Left ventricle myocardium inferior (tissue), 1 donor: Measurements from ENCODE around the gene TOM1L2. TPM values are rescaled to one million over a fixed set of nuclear protein-coding genes. Genes with fewer than 3 reads are reported as not detected.

Experiments used
- DNase-seq: peaks from one replicate; pipeline ENCODE4 v3.0.0-alpha.2; 2020
- H3K27ac ChIP-seq: fragments of 200-600 bp; replicated peaks from 2 replicates; pipeline ENCODE4 v1.8.0; 2021
- H3K27me3 ChIP-seq: fragments of 200-600 bp; 2 replicates; pipeline ENCODE4 v1.8.0; 2021; ENCODE audit warnings: low read depth
- H3K36me3 ChIP-seq: fragments of 200-600 bp; 2 replicates; pipeline ENCODE4 v1.8.0; 2021
- H3K4me1 ChIP-seq: fragments of 200-600 bp; 2 replicates; pipeline ENCODE4 v1.8.0; 2021
- H3K4me3 ChIP-seq: fragments of 200-600 bp; 2 replicates; pipeline ENCODE4 v1.8.0; 2021; ENCODE audit warnings: mild to moderate bottlenecking, moderate library complexity
- H3K9me3 ChIP-seq: fragments of 200-600 bp; replicated peaks from 2 replicates; pipeline ENCODE4 v1.8.0; 2021
- intact Hi-C: fragments of 100-400 bp; cut with micrococcal nuclease; formaldehyde crosslinking; loops from one replicate; pipeline ENCODE4 v1.11.0; 2022
- total RNA-seq: library from RNA; stranded (reverse); fragmentation: NEBNext Ultra II Directional; extraction: Animal tissue kit (Norgen Biotek cat#: 25700); gene quantifications from one replicate; pipeline ENCODE4 v1.2.1, GENCODE V29; 2021
- TF ChIP-seq, protein P1 (sequence below): fragments of 200-600 bp; IDR thresholded peaks from 2 replicates; pipeline ENCODE4 v1.8.0; 2021; ENCODE audit warnings: antibody characterized with exemption, mild to moderate bottlenecking, borderline replicate concordance
- donor health status: DM: no; HTN: yes; CAD: no; lungs with severe emphysema.

TOM1L2 gene
- total RNA-seq, 1 donor from 2014 or later = 284 TPM

DNA sequence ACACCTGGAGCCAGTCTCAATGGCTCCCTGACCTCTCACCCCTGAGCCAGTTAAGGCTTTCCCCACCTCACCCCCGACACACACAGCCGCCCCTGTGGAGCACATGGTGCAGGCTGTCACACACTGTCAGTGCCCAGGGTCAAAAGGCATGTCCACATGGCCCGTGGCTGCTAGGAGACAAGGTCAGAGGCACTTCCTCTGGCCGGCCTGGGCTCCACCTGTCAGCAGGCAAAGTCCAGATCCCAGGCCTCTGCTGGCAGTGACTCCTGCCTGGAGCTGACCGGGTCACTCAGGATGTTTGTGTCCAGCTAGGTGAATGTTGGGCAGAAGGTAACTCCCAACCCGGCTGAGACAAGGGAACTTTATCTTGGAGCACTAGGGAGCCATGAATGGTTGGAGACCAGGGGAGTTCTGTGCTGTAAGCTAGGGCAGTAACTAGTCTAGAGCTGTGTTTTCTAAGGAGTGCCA lies 141.4 kb downstream of the TOM1L2 start:
- Histone ChIP-seq H3K4me1 (peaks cover 56% of the 10 kb centered on the region), H3K27ac (peak overlapping the region; percentile 52), H3K36me3 (no peaks in the 10 kb centered on the region), H3K4me3 (no peak overlapping the region), H3K9me3 (no peaks in the 10 kb centered on the region), H3K27me3 (no peaks in the 10 kb centered on the region)
- TF ChIP-seq, protein P1, sequence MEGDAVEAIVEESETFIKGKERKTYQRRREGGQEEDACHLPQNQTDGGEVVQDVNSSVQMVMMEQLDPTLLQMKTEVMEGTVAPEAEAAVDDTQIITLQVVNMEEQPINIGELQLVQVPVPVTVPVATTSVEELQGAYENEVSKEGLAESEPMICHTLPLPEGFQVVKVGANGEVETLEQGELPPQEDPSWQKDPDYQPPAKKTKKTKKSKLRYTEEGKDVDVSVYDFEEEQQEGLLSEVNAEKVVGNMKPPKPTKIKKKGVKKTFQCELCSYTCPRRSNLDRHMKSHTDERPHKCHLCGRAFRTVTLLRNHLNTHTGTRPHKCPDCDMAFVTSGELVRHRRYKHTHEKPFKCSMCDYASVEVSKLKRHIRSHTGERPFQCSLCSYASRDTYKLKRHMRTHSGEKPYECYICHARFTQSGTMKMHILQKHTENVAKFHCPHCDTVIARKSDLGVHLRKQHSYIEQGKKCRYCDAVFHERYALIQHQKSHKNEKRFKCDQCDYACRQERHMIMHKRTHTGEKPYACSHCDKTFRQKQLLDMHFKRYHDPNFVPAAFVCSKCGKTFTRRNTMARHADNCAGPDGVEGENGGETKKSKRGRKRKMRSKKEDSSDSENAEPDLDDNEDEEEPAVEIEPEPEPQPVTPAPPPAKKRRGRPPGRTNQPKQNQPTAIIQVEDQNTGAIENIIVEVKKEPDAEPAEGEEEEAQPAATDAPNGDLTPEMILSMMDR = no peak
- intact Hi-C loops = no loop called here
- DNase-seq = no peak

DNA sequence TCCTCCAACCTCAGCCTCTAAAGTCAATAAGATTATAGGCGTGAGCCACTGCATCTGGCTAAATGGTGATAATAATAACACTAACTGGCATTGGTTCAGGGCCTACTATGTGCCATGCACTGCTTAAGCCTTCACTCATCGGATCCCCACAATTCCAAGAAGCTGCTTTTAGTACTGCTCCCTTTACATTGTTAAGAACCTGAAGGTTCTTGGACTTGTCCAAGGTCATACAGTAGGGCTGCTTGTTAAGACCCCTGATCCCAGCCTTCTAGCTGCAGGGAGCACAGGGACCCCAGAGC lies 142.0 kb downstream of the TOM1L2 start:
- intact Hi-C loops = no loop called here
- Histone ChIP-seq H3K4me1 (peaks cover 56% of the 10 kb centered on the region), H3K27me3 (no peaks in the 10 kb centered on the region), H3K4me3 (no peak overlapping the region), H3K36me3 (no peaks in the 10 kb centered on the region), H3K9me3 (no peaks in the 10 kb centered on the region), H3K27ac (no peak overlapping the region)
- DNase-seq = no peak
- TF ChIP-seq, protein P1 = no peak

DNA sequence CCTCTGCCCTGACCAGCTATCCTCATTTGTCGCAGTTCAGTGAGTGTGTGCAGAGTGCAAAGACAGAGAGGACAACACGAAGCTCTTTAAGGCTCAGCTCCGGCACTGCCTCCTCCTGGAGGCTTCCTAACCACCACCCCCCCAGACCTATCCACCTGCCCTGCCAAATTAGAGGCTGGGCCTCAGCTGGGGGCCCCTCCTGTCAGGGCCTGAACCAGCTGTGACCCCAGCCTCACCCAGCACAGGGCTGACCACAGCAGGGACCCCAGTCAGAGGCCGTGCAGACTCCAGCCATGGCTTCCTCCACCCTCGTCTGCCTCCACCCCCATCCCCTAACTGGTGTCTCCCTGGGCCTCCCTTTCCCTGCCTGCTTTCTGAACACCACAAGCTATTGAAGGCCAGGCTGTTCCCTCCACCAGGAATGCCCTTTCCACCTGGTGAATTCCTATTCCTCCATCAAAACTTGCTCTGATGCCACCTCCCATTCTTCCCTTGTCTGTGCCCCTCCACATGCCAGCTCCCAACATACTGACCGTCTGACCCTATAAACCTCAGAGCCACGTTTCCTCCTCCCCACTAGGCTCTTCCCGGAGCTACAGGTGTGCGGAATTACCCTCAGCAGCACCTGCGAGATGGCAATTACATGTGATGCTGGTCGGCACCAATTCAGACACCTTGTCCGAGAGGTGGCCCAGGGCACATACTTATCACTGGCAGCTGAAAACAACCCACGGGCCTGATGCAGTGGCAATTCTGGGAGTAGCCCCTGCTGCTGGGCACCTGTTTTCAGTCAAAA lies 144.2 kb downstream of the TOM1L2 start:
- DNase-seq = no peak
- intact Hi-C loops = no loop called here
- Histone ChIP-seq H3K4me3 (no peak overlapping the region), H3K4me1 (peaks cover 60% of the 10 kb centered on the region), H3K27ac (no peak overlapping the region), H3K9me3 (no peaks in the 10 kb centered on the region), H3K36me3 (no peaks in the 10 kb centered on the region), H3K27me3 (no peaks in the 10 kb centered on the region)
- TF ChIP-seq, protein P1 = no peak

DNA sequence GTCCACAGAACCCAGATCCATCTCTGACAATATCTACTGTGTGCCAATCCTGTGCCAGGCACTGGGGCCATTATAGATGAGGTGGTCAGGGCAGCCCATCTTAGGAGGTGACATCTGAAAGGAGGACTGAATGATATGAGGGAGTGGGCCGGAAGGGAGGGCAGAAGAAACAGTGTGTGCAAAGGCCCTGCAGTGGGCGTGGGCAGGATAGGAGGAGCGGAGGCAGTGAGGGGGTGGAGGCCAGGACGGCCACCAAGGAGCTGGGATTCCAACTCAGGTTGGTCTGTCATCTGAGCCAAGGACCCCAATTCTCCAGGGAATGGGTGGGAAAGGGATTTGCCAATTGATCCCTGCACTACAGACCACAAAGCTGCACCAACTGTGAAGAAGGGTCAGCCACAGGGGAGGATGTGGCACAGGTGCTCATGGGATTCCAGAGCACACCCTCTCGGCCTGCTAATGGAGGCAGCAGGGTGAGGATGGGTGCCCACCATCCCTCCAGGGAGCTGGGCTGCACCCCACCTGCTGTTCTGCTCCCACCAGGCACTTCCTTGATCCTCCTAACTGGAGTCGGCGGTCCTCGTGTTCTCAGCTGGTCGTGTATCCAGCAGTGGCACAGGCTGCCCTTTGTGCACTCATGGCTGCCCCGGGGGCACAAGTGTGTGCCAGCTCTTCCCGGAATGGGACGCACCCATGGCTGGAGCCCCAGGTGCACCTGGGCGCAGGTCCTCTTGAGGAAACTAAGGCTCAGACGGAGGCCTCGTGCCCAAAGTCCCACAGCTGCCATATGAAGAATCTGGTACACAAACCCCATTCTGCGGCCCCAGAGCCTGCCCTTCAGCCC lies 145.0 kb downstream of the TOM1L2 start:
- Histone ChIP-seq H3K4me1 (peaks cover 67% of the 10 kb centered on the region), H3K9me3 (no peaks in the 10 kb centered on the region), H3K27ac (no peak overlapping the region), H3K27me3 (no peaks in the 10 kb centered on the region), H3K4me3 (no peak overlapping the region), H3K36me3 (no peaks in the 10 kb centered on the region)
- TF ChIP-seq, protein P1 = no peak
- intact Hi-C loops = no loop called here
- no peak for DNase-seq

DNA sequence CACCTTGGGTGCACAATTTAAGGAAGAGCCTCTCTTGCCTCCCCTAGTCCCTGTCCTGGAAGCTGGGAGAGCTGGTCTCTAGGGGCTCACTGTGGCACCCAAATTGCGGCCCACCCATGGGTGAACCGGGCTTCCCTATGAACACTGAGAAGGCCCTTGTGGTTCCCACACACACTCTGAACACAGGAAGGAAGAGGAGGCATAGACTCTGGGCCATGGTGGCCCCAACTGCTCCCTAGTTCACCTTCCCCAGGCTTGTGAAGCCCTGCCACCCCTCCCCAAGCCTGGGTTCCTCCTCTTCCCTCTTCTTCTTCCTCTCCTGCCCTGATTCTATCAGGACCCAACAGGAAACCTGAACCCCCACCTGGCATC lies 145.9 kb downstream of the TOM1L2 start:
- Histone ChIP-seq H3K27me3 (no peaks in the 10 kb centered on the region), H3K4me3 (no peak overlapping the region), H3K9me3 (no peaks in the 10 kb centered on the region), H3K4me1 (peaks cover 67% of the 10 kb centered on the region), H3K36me3 (no peaks in the 10 kb centered on the region), H3K27ac (peak overlapping the region; percentile 91)
- intact Hi-C loops = no loop called here
- no peak for DNase-seq
- TF ChIP-seq, protein P1 = no peak
